ENCODE measurements around the gene HSP90AB1. TPM values are rescaled to one million over a fixed set of nuclear protein-coding genes. Genes with fewer than 3 reads are reported as not detected.

The HSP90AB1 gene
- total and polyA plus RNA-seq, 2 of the 8 experiments (the other 6 are each of a cell fraction or from before 2014, with no cell fraction given) = 1,564 to 2,297 TPM

DNA sequence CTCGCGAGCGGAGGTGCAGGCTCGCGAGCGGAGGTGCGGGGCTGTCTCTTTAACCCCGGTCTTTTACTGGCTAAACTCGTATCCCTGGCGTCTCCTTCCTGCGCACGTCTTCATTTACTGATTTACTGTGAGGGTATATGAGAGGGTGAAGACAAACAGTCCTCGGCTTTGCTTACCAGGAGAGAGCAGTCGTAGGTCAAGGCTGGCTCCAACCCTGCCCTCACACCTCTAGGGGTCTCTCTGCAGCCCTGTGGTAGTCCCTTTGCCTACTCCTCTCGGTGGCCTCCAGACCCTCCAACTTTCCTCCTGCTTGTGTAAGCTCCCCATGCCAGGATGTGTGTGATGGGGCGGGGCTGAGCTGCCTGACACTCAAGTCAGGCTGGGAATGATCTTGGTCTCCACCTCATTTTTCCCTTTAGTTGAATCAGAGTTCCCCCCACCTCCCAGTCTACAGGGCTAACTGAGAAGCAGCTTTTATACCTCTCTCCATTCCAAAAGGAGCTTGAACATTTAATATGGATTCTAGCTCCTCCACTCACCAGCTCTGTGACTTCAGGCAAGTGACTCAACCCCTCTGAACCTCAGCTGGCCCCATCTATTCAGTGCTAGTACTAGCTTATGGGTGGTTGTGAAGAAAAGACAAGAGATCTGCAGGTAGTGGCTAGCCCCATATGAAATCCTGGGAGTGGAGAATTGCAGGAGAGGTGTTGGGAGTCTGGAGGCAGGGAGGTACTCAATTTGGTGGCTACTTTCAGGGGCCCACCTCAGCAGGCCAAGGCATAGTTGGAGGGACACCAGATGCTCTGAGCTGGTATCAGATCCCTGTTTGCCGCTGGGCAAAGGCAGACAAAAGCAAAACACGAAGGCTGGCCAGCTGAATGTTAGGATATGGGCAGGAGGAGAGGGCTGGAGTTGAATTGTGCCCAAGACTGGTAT is 22.6 kb upstream of the HSP90AB1 start (continued):
- TF ChIP-seq HDAC6 (IDR thresholded peaks at IDR 0.05; ENCODE audit: low read depth, low read length) (no peak), SAP30 (IDR thresholded peaks at IDR 0.05; ENCODE audit: insufficient read depth, insufficient replicate concordance, low read length) (peak; percentile 85)
